ENCODE results near the gene PLCD3.

DNA sequence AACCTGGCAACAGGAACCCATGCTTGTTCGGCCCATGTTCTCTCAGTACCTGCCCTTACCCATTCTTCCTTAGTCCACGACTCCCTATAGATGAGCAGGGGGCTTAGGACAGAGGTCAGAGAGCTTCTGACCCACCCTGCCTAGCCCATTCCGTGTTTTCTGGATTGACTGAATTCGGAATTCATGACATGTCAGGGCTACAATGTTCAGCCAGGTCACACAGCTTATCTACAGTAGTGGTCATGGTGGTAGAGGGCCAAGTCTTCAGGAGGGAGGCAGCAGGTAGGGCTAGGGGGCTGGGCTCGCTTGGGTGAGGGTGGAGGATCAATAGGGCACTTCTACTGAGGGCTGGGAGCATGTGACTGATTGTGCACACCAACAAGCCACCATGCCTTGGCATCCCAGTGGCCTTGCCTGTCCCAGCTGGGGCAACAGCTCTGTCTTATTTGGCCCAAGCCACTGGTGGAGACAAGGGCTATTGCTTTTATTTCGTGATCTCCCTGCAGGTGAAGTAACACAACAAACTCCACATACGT is 32.5 kb upstream of the PLCD3 start:
- TF ChIP-seq, protein P1, sequence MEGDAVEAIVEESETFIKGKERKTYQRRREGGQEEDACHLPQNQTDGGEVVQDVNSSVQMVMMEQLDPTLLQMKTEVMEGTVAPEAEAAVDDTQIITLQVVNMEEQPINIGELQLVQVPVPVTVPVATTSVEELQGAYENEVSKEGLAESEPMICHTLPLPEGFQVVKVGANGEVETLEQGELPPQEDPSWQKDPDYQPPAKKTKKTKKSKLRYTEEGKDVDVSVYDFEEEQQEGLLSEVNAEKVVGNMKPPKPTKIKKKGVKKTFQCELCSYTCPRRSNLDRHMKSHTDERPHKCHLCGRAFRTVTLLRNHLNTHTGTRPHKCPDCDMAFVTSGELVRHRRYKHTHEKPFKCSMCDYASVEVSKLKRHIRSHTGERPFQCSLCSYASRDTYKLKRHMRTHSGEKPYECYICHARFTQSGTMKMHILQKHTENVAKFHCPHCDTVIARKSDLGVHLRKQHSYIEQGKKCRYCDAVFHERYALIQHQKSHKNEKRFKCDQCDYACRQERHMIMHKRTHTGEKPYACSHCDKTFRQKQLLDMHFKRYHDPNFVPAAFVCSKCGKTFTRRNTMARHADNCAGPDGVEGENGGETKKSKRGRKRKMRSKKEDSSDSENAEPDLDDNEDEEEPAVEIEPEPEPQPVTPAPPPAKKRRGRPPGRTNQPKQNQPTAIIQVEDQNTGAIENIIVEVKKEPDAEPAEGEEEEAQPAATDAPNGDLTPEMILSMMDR (conservative IDR thresholded peaks at IDR 0.05 in 1 of 2, IDR thresholded peaks at IDR 0.05 in 1 of 2; ENCODE audit: low read depth in 1 of 2, low read length in 2 of 2): no peak
- TF ChIP-seq EZH2 (IDR thresholded peaks at IDR 0.05; ENCODE audit: low read length, missing control alignments): no peak
